Esophagus (tissue), 2 donors: ENCODE results near the gene ULK2. TPM values are rescaled to one million over a fixed set of nuclear protein-coding genes. Genes with fewer than 3 reads are reported as not detected.
"Not testable (repeated sequence)": the region's sequence is repeated elsewhere in the genome, so short reads cannot be mapped to it uniquely, and the experiment has no call there.

Experiments
- H3K27ac ChIP-seq, 2 donors: one replicate each; pipeline ENCODE4 v1.5.1; 2013; ENCODE audit warnings: low read depth in 2 of 2, mild to moderate bottlenecking in 2 of 2, inconsistent platforms in 1 of 2, low read length in 1 of 2, moderate library complexity in 1 of 2
- H3K27me3 ChIP-seq, 2 donors: one replicate each; pipeline ENCODE4 v1.6.1; 2013; ENCODE audit warnings: low read length in 2 of 2, control low read depth in 1 of 2, mild to moderate bottlenecking in 1 of 2; ENCODE audit not compliant: insufficient read depth in 2 of 2, control insufficient read depth in 1 of 2
- H3K36me3 ChIP-seq, 2 donors: one replicate each; pipeline ENCODE4 v1.6.1; 2013; ENCODE audit warnings: low read length in 1 of 2; ENCODE audit not compliant: control insufficient read depth in 2 of 2, insufficient read depth in 2 of 2
- H3K4me1 ChIP-seq, 2 donors: one replicate each; pipeline ENCODE4 v1.6.1; 2013; ENCODE audit warnings: low read length in 1 of 2; ENCODE audit not compliant: control insufficient read depth in 2 of 2, insufficient read depth in 2 of 2
- H3K4me3 ChIP-seq, 2 donors: one replicate each; pipeline ENCODE4 v1.5.1; 2013; ENCODE audit warnings: low read length in 2 of 2, mild to moderate bottlenecking in 2 of 2, low read depth in 1 of 2, moderate library complexity in 1 of 2
- H3K9me3 ChIP-seq, 2 donors: one replicate each; pipeline ENCODE4 v1.6.1; 2013; ENCODE audit warnings: mild to moderate bottlenecking in 2 of 2, low read depth in 1 of 2, low read length in 1 of 2, moderate library complexity in 1 of 2; ENCODE audit not compliant: control insufficient read depth in 2 of 2, insufficient read depth in 1 of 2
- WGBS, 2 donors: extraction: QIAGEN DNeasy Blood & Tissue Kit; methylation state at CpG; one replicate each; pipeline ENCODE4 v1.1.7; 2013; 5-methylcytosine and 5-hydroxymethylcytosine counted together
- polyA plus RNA-seq, 2 donors: library from polyadenylated mRNA; stranded (reverse); fragments of 200-250 nt; gene quantifications; one replicate each; pipeline ENCODE4 v1.2.3, GENCODE V29; 2013
- donor health status: healthy with polysubstance abuse.
- donor health status: Bipolar disorder and iron deficiency.

Gene ULK2
- polyA plus RNA-seq, 2 donors = 4.2 to 5.4 TPM

GRCh38 chr17:19897090-19897837 is 29.5 kb upstream of the ULK2 start:
- Histone ChIP-seq H3K9me3 (no peaks in the 10 kb centered on the region), H3K27me3 (no peaks in the 10 kb centered on the region), H3K4me1 (peaks cover 2 to 5% of the 10 kb centered on the region in 2 donors), H3K27ac (no peak overlapping the region), H3K36me3 (no peaks in the 10 kb centered on the region), H3K4me3 (no peak overlapping the region)
- 58 to 63% methylated on average over 8 of the region's 8 CpGs for WGBS, 2 donors

- no peaks in the 10 kb centered on the region for H3K36me3 ChIP-seq
- H3K27me3 ChIP-seq = no peaks in the 10 kb centered on the region
- peaks cover 2 to 5% of the 10 kb centered on the region in 2 donors for H3K4me1 ChIP-seq
- no peaks in the 10 kb centered on the region for H3K9me3 ChIP-seq
- no peak overlapping the region for H3K4me3 ChIP-seq
- 71 to 73% methylated on average over 2 of the region's 2 CpGs for WGBS, 2 donors
- no peak overlapping the region for H3K27ac ChIP-seq
Measured at GRCh38 chr17:19896679-19897078, 28.9 kb upstream of the ULK2 start.

GRCh38 chr17:19890554-19890953 is 22.8 kb upstream of the ULK2 start:
- not testable (repeated sequence) for H3K27ac ChIP-seq, H3K4me3 ChIP-seq, H3K4me1 ChIP-seq, H3K27me3 ChIP-seq, H3K9me3 ChIP-seq, H3K36me3 ChIP-seq
- 90 to 96% methylated on average over 5 of the region's 5 CpGs for WGBS, 2 donors

- H3K4me1 ChIP-seq, H3K27ac ChIP-seq, H3K9me3 ChIP-seq, H3K4me3 ChIP-seq, H3K27me3 ChIP-seq, H3K36me3 ChIP-seq: not testable (repeated sequence)
- 94 to 95% methylated on average over 5 of the region's 5 CpGs for WGBS, 2 donors
Measured at GRCh38 chr17:19890001-19890400, 22.3 kb upstream of the ULK2 start.

GRCh38 chr17:19886116-19886515 is 18.4 kb upstream of the ULK2 start:
- Histone ChIP-seq H3K4me3 (no peak overlapping the region), H3K36me3 (no peaks in the 10 kb centered on the region), H3K4me1 (no peaks in the 10 kb centered on the region), H3K27me3 (no peaks in the 10 kb centered on the region), H3K9me3 (no peaks in the 10 kb centered on the region), H3K27ac (no peak overlapping the region)

DNA sequence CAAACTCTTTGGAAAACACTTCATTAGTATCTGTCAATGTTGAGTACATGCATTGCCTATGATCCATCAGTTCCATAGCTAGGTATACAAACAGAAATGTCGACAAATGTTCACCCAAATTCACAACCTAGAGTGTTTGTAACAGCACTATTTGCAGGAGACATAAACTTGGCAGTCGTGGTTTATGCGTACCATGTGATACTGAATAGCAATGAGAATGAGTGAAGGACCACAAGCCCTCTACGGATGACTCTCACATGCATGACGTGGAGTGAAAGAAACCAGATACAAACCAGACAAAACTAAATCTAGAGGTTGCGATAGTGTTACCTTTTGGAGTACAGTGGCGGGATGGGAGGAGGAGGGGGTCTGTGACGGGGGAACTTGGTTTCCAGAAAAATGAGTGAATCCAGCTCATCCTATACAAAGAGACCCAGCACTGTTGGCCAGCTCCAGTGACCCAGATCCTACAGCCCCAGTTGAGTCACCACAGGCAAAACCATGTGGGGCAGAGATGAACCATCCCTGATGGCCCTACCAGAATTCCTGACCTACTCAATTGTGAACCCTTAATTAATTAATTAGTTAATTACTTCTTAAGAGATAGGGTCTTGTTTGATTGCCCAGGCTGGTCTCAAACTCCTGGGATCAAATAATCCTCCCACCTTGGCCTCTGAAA is 15.9 kb upstream of the ULK2 start:
- H3K4me1 ChIP-seq = no peaks in the 10 kb centered on the region
- H3K27me3 ChIP-seq = no peaks in the 10 kb centered on the region
- 72 to 74% methylated on average over 8 of the region's 8 CpGs for WGBS, 2 donors
- H3K36me3 ChIP-seq = no peaks in the 10 kb centered on the region
- H3K27ac ChIP-seq = no peak overlapping the region
- no peak overlapping the region for H3K4me3 ChIP-seq
- H3K9me3 ChIP-seq = no peaks in the 10 kb centered on the region

- WGBS, 2 donors = 85 to 93% methylated on average over 4 of the region's 4 CpGs
- Histone ChIP-seq H3K27ac (no peak overlapping the region), H3K9me3 (no peaks in the 10 kb centered on the region), H3K36me3 (no peaks in the 10 kb centered on the region), H3K4me3 (no peak overlapping the region), H3K4me1 (no peaks in the 10 kb centered on the region), H3K27me3 (no peaks in the 10 kb centered on the region)
Measured at GRCh38 chr17:19880393-19880792, 12.7 kb upstream of the ULK2 start.

DNA sequence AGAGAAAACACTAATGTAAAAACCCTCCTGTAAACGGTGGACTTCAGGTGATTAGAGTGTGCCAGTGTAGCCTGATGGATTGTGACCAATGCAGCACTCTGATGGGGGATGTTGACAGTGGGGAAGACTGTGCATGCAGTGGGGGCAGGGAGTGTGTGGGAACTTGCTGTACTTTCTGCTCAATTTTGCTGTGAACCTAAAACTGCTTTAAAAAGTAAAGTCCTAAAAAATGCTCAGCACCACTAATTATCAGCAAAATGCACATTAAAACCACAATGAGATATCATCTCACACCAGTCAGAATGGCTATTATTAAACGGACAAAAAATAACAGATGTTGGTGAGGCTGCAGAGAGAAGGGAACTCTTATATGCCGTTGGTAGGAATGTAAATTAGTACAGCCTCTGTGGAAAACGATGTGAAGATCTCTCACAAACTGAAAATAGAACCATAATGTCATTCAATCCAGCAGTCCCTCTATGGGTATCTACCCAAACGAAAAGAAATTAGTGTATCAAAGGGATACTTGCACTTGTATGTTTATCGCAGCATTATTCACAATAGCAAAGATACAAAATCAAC is 9.7 kb upstream of the ULK2 start:
- Histone ChIP-seq H3K27me3 (no peaks in the 10 kb centered on the region), H3K9me3 (no peaks in the 10 kb centered on the region), H3K27ac (no peak overlapping the region), H3K36me3 (no peaks in the 10 kb centered on the region), H3K4me1 (no peaks in the 10 kb centered on the region), H3K4me3 (no peak overlapping the region)
- WGBS, 2 donors = 42 to 52% methylated on average over 6 of the region's 6 CpGs

- no peaks in the 10 kb centered on the region for H3K36me3 ChIP-seq
- no peaks in the 10 kb centered on the region for H3K27me3 ChIP-seq
- WGBS, 2 donors = 65 to 67% methylated on average over 13 of the region's 13 CpGs
- H3K4me3 ChIP-seq = no peak overlapping the region
- no peaks in the 10 kb centered on the region for H3K4me1 ChIP-seq
- no peak overlapping the region for H3K27ac ChIP-seq
- H3K9me3 ChIP-seq = no peaks in the 10 kb centered on the region
Measured at GRCh38 chr17:19876529-19877161, 8.9 kb upstream of the ULK2 start.
